NCI-H187 (cell line): Measurements from ENCODE around the gene PLXNB1.

Source experiments
- DNase-seq, 2 experiments: peaks; one replicate each; lab custom pipeline; 2025; lab: John Stamatoyannopoulos, UW

PLXNB1 gene

DNA sequence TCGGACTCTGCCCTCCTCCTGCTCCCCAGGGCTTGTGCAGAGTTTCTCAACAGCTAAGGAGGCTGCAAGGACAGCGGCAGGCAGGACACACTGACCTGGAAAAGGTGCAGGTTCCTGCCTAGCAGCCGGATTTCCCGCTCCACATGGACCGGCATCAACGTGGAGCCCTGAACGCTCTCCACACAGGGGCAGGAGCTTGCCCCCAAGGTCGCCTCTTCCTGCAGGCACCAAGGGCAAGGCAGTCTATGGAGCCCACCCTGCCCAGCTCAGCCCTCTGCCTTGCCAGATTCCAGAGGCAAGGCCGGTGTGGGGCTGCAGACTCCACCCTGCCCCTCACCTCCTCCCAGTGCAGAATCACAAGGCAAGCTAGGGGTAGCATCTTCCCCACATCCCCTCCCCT is 10.7 kb downstream of the PLXNB1 start:
- DNase-seq, result no peak

DNA sequence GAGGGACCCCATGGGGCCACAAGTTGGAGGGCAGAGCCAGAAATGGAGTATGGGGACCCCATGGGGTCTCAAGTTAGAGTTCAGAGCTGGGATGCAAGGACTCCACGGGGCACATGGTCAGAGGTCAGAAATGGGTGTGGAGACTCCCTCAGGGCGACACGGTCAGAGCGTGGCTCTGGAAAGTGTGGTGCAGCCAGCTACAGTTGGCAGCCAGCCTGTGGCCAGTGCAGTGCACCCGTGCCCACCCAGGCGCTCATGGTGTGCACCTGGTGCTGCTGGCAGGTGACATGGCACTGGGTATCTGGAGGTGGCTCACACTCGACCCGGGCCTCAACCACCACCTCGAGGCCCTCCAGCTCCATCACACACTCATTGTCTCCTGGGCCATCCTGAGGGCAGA is 11.2 kb downstream of the PLXNB1 start:
- DNase-seq, result no peak

DNA sequence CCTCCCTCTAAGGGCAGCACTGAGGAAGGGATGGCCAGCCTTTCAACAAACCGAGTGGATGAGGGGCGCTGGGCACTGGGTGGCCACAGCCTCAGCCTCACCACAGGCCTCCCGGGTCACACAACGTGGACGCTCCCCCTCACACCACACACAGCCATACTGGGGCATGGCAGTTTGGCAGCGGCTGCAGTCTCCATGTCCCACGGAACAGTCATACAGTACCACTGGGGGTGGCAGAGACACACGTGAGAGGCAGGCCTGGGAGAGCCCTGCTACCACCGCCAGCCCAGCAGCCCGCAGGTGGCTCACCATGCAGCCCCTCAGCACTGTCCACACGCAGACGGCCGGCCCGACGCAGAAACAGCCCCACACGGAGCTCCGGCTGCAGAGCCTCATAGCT is 11.7 kb downstream of the PLXNB1 start:
- no peak for DNase-seq

DNA sequence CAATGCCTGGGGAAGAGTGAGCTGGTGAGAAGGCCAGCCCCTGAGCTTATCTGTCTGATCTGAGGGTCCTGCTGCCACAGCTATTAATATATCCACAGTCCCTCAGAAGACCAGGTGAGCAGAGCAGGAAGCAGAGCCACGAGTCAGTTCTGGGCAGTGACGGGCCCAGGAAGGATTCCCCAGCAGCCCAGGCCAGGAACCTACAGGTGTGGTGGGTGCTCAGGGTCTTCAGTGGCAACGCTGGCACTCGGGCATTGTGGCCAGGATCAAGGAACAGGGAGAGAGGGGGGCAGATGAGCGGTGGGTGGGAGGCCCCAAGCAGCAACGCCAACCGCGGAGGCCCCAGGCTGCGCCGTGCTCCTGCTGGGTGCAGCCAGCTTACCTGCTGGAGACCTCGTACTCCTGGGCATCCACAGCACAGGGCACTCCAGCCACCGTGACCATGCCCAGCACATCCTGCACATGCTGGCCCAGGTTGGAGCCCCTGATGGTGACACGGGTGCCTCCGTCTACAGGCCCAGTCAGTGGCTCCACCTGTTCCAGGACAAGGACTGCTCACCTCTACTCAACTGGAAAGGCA is 12.3 kb downstream of the PLXNB1 start:
- DNase-seq, result no peak

DNA sequence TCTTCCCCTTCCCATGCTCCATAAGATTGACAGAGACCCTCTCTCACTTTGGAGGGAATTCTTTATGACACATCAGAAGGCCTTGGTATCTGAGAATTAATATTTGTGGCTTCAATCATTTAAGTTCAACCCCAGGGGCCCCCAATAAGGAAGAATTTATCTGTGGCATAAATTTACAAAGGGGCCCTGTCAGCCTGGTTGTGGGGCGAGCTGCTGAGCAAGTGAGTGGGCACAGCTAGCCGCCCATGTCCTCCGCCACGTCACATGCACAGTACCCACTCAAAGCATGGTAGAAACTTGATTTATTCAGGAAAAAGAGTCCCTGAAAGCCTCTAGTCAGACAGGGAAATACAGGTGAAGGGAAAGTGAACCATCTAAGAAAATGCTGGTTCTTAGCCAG is 13.3 kb downstream of the PLXNB1 start:
- no peak for DNase-seq

DNA sequence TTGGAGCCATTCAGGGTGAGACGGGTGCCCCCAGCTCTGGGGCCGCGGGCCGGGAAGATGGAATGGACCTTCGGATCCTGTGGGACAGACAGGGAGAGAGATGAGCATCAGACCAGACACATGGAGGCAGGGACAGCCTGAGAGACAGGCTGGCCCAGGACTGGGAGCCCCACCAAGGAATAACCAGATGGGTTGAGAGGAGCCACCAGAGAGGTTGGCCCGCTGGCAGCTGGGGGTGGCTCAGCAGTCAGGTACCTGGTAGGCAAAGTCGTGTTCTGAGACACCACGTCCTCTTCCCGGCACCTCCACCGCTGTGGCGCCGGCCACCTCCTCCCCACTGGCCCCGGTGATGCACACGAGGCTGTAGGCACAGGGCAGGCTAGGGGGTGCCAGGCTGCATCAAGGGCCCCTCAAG is 13.8 kb downstream of the PLXNB1 start:
- no peak for DNase-seq

DNA sequence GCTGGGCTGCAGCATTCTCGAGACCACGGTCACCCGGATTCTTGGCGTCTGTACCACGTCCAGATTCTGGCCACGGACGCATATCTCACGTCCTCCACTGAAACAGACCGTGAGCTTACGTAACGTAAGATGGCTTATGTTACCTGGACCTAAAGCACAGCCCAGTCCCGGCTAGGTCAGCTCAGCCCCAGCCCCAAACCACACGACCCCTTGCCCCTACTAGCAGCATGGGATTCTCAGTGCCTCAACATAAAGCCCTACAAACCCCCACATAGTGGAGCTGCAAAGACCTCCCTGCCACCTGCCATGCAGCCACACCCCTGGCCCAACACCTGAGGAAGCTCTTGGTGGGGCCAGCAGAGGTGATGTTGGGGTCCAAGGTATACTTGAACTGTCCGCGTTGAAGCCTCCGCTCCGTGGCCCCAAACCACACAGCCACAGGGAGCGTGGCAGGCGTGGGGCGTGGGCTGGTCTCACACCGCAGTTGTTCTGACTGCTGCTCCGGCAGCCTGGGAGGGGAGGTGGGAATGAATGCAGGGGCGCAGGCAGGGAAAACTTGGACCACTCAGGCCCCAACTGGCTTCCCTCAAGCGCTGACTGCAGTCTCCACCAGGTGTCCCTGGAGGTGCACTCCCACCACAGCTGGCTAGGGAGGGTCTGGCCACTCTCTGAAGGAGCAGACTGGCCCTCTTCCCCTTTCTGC is 14.5 kb downstream of the PLXNB1 start:
- no peak for DNase-seq

DNA sequence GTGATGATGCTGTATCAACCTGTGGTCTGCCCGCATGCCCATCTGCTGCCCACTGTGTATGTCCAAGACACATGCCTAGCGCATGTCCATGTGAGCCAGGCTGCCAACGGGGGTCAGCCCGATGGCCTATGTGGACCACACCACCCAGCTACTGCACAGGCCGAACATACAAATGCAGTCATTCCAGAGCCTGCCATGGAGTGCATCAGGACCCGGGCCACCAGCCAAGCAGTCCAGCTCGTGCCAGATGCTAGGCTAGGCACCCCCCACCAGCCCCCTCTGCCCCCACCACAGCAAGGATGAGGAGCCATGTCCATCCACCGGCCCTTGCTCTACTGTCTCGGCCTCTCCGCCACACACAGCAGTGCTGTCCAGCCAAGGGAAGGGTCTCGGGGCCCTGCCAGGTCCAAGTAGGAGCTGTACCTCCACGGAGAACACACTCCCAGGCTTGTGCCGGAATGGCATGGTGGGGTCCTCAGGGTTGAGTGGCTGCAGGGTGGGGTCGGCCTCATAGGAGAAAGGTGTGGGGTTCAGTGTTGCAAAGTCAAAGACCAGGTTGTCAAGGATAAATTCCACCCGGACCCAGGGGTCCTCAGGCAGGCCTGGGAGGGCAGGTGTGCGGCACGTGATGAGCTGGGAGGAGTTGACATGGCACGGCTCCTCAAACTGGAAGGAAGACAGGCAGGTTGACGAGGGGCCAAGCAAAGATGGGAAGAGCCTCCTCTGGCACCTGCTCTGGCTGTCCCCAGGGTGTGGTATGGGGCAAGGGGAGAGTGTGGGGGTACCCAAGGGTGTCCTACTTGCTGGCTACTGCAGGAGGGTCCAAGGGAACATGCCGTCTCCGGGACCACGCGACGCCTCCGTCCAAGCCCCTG is 15.3 kb downstream of the PLXNB1 start:
- no peak for DNase-seq

DNA sequence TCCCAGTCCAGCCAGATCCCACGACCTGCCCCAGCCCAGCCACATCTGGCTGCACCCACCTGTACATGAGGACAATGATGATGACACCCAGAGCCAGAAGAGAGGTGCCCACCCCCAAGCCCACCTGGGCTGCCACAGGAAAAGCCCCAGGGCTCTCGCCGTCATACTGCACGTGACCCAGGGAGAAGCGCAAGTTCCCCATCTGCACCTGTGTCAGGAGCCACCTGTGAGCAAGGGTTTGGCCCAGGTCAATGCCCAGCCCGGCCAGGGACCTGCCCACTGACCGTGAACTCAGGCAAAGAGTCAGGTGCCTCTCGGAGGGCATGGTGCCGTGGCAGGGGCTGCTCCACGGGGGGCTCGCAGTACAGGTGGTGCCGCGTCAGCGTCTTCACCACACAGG is 16.3 kb downstream of the PLXNB1 start:
- no peak for DNase-seq

DNA sequence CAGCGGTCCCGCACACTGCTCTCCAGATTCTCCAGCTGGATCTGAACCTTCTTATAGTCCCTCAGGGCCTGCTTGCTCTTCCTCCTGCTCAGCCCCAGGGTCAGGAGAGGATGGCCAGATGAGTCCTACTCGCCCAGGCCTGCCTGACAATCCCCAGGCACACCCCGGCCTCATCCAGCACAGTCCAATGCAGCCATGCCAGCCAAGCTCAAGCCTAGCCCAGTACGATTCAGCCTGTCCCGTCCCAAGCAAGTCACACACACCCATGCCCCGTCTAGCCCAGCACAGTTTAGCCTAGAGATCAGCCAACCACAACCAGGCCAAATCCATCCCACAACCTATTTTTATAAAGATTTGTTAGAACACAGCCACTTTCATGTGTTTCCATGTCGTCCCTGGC is 16.8 kb downstream of the PLXNB1 start:
- DNase-seq, result no peak

DNA sequence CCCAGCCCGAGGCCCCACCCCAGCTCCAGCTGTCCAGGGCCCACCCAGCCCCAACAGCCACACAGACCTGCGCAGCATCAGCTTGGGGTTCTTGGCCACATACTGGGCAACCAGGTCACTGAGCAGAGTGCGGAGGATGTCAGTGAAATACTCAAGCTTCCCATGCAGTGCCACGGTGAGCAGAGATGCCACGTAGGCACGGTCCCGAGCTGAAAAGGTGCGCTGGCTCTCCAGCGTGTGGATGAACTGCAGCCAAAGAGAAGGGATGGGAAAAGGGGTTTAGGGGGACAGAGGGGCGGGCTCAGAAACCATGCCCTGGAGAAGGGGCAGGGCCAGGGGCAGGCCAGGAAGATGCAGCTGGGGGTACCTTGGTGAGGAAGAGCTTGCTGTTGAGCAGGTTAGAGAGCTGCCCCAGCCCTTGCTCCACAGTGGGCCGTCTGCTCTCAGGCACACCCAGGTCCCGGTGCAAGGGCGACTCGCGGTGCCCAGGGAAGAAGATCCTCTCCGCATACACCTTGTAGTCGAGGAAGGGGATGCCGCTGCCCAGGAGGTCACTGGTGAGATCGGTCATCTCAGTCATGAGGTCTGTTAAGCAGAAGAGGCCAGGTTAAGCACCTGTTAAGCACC is 17.4 kb downstream of the PLXNB1 start:
- DNase-seq, result no peak

DNA sequence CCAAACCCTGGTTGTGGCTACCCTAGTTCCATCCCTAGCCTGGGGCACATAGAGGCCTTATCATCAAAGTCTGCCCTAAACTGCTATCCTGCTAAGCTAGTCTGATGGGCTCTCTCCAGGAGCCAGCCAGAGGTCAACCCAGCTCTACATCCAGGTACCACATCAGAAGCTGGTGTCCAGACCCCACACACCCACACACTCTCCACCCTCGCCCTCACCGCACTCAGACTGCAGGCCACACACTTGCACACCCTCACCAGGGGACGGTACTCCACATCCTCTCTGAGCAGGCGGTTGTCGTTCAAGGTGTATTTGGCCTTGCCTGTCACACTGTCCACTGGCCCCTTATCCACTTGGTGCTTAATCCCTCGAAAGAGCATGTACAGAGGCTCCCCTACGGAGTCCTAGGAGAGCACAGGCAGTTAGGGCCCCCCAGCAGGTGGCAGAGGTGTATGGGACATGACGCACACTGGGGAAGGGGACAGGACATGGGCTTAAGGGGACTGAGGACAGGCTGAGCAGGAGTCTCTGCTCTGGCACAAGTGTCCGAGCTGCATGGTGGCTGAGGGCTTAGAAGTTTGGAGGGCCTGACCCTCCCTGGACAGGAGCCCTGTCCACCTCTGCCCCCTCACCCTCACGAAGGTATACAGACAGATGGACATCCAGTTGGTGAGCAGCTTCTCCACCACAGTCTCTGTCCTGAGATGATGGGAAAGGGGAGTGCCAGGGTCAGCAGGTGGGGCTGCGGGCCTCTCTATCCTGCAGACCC is 18.1 kb downstream of the PLXNB1 start:
- DNase-seq, result no peak

DNA sequence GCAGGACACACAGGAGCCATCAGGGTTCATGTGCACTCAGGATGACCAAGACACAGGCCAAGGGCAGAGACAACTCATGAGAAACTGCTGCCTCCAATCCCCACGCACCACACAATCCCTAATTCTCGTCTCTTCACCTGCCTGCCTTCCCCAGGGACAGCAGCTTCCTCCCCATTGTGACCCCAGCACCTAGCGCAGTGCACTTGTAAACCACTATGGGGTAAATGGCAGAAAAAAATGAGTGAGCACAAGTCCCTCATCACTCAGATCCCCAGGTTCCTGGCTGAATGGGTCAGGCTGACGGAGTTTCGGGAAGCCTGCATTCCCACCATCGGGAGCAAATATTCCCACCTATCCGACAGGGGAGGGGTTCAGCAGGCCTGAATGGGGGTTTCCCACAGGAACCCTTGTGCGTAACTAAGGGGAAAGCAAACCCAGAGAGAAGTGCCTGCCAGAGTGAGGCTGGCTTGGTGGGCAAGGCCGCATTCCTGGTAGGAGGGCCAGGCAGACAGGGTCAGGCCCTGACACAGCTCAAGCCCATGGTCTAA is 18.8 kb downstream of the PLXNB1 start:
- DNase-seq, result no peak

DNA sequence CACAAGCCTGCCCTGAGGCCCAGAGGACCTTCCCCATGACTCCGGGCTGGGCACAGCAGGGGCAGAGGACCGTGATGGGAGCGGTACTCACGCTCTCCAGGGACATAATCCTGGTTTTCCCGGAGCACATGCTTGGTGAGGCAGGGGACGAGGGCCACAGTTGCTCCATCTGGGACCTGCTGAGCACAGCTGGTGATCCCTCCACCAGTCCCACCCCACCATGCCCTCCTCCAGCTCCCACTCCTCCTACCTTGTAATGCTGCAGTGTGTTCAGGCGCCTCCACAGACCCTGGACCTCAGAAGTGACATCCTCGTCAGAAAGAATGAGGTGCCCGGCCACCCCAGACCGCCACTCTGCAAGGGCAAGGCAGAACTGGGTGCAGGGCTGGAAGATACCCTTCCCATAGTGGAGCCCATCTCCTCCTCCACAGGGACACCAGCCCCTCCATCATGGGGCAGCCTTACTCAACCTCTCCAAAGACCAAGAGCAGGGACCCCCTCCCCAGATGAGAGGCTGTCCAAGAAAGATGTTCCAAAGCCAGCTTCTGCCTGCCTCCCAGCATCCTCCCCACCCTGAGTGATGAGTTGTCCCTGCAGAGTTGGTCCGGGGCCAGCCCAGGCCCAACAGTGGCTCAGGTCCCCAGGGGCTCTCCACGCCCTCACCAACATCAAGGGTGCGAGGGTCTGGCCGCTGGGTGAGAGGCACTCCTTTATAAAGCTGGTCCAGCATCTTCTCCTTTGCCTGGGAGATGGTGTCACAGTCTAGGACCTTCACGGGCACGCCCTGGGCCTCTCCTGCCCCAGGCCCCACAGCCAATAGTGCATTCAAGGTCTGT is 19.5 kb downstream of the PLXNB1 start:
- no peak for DNase-seq

DNA sequence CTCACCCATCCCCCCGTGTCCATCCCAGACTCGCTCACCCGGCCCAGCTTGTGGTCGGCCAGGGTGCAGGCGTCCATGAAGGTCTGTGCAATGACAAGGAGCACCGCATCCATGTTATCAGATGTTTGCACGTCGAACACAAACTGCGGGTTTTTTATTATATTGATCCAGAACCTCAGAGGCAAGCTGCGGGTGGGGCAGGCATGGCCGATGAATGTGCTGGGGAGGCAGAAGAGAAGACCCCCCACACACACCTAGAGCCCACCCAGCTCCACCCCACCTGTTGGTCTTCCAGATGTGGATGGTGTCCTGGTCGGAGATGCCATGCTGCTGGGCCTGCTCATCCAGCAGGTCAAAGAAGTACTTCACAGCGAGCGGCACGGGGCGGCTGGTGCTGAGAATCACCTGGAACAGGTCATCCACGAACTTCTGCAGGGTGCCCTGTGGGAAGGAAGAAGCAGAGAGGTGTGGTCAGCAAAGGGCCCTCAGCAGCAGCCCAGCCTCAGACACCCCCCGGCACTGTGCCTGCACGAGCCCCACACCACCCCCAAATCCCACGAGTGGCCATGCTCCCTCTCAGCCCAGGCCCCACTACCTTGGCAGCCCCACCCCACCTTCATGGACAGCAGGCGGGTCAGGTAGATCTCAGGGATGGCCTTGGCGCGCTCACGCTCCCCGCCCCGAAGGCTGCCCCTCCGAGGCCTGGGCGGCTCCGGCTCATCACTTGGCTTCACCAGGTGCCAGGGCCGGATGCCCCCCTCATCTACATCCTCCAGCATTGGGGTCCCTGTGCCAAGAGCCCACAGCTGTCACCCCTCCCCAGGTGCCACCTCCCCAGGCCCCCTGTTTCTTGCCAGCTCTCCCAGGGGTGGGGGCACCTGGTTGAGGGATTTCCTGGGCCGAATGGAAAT is 20.3 kb downstream of the PLXNB1 start:
- no peak for DNase-seq

DNA sequence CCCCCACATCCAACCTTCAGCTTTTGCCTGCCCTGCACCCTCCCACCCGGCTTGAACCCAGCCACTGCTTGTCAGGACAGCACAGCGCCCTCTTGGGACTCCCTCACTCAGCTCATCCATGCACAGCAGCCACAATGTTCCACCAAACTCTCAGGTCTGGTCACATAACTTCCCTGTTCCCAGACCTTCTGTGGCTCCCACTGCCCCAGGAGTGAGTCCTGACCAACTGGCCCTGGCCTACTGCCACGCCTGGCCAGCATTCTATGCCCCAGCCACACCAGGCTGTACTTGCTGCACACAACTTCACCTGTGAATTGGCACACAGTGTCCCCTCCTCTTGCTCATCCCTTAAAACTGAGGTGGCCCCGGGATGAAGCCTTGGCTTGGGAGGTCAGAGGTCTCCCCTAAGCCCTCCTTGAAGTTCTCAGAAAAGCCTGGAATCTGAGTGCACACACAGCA is 21.0 kb downstream of the PLXNB1 start:
- no peak for DNase-seq

DNA sequence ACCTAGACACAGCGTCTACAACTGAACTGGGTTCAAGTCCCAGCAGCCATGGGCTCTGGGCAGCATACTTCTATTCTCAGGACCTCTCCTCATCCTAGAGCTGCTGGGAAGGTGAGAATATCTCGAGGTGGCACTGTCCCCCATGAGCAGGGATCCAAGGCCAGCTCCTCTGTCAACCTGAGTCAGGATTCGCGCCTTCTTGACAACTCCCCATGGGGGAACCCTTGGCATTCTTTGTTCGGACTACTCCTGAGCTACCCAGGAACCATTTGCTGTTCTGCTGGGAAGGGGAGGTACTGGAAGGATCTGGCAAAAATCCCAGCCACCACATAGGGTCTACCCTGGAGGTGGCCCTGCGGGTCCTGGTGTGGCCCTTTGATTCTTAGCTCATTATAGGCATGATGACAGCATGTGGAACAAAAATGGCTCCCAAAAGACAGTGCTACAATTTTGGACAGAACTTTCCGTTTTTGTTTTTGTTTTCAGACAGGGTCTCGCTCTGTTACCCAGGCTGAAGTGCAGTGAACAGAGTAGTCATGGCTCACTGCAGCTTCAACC is 22.3 kb downstream of the PLXNB1 start:
- no peak for DNase-seq

DNA sequence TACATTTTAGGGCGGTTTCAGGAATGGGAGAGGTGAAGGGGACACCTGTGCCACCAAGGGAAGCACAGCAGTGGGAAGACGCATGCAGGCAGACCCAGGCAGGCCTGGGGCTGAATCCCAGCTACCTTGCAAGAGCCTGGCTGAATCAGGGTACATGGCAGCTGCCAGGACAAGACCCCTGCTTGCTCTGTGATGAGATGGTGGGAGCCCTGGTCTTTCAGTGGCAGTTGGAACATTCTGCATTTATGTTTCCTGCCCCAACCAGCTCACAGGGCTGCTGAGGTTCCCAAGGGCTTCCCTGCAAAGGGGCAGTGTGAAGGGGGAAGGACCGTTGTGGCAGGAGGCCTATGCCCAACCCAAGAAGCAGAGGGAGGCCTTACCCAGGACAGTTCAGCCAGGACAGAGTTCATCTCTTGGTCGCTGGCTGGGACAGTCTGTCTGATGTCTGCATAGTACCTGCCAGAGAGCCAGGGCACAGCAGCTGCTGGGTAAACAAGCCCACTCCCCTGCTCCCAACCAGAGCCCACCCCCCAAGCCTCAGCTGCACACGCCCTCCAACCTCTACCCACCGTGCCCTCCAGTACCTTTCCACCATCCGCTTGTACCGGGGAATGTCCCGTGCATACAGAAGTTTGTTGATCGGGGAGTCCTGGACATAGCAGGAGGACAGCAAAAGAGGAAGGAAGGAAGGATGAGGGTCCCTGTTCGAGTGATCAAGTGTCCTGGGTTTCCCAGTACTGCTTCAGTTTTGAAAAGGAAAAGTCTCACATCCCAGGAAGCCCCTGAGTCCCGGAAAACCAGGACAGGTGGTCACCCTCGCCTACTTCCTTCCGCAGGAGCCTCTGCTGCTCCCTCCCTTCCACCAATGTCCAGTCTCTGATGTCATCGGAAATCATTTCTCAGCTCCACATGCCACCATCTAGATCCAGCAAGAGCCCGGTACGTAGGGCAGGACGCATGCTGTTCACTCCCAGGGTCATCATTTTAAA is 23.1 kb downstream of the PLXNB1 start:
- no peak for DNase-seq
